Fibroblast of mammary gland (primary cell): ENCODE results near the gene MARK3.

Experiments used
- DNase-seq: peaks from one replicate; pipeline ENCODE4 v3.0.0-alpha.2; 2010; ENCODE audit warnings: low read depth
- H3K4me3 ChIP-seq: 2 replicates; pipeline ENCODE4 v1.5.1; 2011; ENCODE audit warnings: low read depth, mild to moderate bottlenecking, low read length, moderate library complexity; ENCODE audit not compliant: control insufficient read depth
- TF ChIP-seq, protein P1 (sequence below): conservative IDR thresholded peaks from 2 replicates; pipeline ENCODE4 v1.5.1; 2011; ENCODE audit warnings: low read depth, low read length, inconsistent platforms; ENCODE audit not compliant: control insufficient read depth, insufficient read depth

MARK3 gene

DNA sequence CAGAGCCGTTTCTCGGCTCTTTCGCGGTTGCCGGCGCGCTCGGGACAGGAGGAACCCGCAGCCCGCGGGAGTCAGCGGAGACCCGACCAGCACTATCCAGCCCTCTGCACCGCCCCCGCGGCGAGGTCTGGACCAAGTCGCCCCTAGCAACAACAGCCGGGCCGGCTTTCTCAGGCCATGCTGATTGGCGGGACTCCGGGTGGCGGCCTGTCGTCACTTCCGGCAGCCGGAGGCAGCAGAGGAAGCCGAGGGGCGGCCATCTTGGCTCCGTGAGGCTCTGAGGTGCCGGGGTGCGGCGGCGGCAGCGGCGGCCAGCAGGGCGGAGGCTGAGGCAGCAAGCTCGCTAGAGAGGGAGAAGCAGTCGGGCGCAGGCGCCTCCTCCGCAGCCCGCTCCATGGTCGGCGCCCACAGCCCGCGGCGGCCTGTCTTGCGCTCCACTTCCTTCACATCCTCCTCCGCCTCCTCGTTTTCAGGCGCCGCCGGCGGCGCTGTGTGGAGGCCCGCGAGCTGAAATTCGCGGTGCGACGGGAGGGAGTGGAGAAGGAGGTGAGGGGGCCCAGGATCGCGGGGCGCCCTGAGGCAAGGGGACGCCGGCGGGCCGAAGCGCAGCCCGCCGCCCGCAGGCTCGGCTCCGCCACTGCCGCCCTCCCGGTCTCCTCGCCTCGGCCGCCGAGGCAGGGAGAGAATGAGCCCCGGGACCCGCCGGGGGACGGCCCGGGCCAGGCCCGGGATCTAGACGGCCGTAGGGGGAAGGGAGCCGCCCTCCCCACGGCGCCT is at the start of gene MARK3:
MARK3 (plus strand) TSS at position 264 of the 777 bp plus-strand sequence. CDS start 615 bp downstream, outside the sequence.
- peak within 1 kb of the TSS; percentile 97 for H3K4me3 ChIP-seq
- peak; percentile 95 for DNase-seq
- TF ChIP-seq, protein P1, sequence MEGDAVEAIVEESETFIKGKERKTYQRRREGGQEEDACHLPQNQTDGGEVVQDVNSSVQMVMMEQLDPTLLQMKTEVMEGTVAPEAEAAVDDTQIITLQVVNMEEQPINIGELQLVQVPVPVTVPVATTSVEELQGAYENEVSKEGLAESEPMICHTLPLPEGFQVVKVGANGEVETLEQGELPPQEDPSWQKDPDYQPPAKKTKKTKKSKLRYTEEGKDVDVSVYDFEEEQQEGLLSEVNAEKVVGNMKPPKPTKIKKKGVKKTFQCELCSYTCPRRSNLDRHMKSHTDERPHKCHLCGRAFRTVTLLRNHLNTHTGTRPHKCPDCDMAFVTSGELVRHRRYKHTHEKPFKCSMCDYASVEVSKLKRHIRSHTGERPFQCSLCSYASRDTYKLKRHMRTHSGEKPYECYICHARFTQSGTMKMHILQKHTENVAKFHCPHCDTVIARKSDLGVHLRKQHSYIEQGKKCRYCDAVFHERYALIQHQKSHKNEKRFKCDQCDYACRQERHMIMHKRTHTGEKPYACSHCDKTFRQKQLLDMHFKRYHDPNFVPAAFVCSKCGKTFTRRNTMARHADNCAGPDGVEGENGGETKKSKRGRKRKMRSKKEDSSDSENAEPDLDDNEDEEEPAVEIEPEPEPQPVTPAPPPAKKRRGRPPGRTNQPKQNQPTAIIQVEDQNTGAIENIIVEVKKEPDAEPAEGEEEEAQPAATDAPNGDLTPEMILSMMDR = no peak

DNA sequence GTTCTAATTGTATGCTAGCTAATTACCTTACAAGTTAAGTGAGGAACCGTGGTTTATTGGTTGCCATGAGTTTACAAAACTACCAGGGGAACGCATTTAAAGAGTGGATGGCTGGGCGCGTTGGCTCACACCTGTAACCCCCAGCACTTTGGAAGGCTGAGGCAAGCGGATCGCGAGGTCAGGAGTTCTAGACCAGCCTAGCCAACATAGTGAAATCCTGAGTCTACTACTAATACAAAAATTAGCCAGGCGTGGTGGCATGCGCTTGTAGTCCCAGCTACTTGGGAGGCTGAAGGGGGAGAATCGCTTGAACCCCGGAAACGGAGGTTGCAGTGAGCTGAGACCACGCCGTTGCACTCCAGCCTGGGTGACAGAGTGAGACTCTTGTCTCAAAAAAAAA is 49.0 kb upstream of the MARK3 start:
- TF ChIP-seq, protein P1 = no peak
- H3K4me3 ChIP-seq = no peak overlapping the region
- no peak for DNase-seq

DNA sequence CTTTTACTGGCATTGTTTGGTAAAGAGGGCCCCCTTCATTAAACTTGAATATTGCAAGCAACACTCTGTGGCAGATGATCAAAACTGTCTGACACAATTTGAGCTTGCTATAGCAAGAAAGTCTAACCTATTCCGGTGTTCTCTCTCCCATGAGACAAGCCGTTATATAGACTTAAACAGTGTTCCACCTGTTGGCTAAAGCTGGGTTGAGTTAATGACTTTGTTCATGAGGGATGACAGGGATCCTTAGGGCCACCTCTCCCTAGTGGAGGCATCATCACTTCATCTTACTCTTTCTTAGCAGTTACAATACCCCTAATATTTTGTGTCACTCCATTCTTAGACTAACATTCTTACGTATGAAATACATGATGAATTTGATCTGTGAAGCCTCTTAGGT is 47.4 kb upstream of the MARK3 start:
- TF ChIP-seq, protein P1 = no peak
- no peak overlapping the region for H3K4me3 ChIP-seq
- no peak for DNase-seq

DNA sequence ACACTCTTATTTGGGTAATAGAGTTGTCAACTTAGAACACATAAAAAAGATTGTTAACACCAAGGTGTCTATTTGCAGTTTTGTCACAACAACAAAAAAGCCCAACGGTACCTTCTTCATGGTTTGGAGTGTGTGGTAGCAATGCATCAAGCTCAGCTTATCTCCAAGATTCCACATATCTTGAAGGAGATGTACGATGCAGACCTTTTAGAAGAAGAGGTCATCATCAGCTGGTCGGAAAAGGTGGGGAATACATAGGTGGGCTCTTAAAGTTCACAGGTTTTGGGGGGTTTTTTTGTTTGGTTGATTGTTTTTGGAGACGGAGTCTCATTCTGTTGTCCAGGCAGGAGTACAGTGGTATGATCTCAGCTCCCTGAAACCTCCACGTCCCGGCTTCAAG is 45.7 kb upstream of the MARK3 start:
- H3K4me3 ChIP-seq = no peak overlapping the region
- TF ChIP-seq, protein P1 = no peak
- no peak for DNase-seq

DNA sequence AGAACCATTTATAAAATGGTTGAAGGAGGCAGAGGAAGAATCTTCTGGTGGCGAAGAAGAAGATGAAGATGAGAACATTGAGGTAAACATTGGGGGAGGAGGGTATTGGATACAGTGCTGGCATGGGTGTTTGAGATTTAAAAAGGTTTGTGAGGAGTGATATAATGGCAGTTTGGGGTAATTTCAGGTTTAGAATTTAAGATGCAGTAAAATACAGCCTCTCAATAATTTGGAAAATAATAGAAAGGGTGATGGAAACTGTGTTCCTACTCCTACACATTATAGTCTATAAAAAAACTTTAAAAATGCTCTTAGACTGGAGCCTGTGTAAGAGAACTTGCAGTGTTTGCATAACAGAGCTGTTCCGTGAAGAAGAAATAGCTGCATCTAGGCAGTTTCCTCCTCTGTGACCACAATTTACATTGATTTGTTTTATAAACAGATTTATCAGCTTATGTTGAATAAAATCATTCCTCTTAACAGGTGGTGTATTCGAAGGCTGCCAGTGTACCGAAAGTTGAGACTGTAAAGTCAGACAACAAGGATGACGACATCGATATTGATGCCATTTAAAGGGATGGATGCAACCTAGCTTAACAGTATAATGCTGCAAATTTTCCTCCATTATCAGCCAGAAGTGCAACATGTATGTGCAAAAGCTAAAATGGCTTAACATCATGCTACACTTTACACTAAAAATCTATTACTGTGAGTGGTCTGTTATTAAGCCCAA is 44.6 kb upstream of the MARK3 start:
- TF ChIP-seq, protein P1 = no peak
- no peak overlapping the region for H3K4me3 ChIP-seq
- DNase-seq = no peak

GRCh38 chr14:103341250-103342129 is 43.7 kb upstream of the MARK3 start:
- TF ChIP-seq, protein P1 = no peak
- no peak overlapping the region for H3K4me3 ChIP-seq
- DNase-seq = no peak
